ENCODE results near the gene HDAC5.
"Not testable (repeated sequence)": the region's sequence is repeated elsewhere in the genome, so short reads cannot be mapped to it uniquely, and the experiment has no call there.

The HDAC5 gene

GRCh38 chr17:44146375-44147346 is 23.2 kb upstream of the HDAC5 start:
- no peak overlapping the region for H2AFZ ChIP-seq (ENCODE audit: low read length)
- peaks cover 53% of the 10 kb centered on the region for H3K79me2 ChIP-seq (ENCODE audit: insufficient read depth, low read length)
- H3K27me3 ChIP-seq (ENCODE audit: insufficient read depth, low read length, poor library complexity, severe bottlenecking): no peaks in the 10 kb centered on the region
- H3K9ac ChIP-seq (ENCODE audit: low read depth, low read length, poor library complexity, severe bottlenecking): peak overlapping the region; percentile 34
- H3K4me3 ChIP-seq (ENCODE audit: low read length, poor library complexity, severe bottlenecking): no peak overlapping the region
- no peaks in the 10 kb centered on the region for H3F3A ChIP-seq (ENCODE audit: low read depth)
- peaks cover 7% of the 10 kb centered on the region for H4K20me1 ChIP-seq (ENCODE audit: insufficient read depth, low read length, poor library complexity, severe bottlenecking)
- H3K4me1 ChIP-seq (ENCODE audit: insufficient read depth, low read length, poor library complexity, severe bottlenecking): peaks cover 27% of the 10 kb centered on the region
- H3K9me2 ChIP-seq (replicated peaks; ENCODE audit: low read depth, low read length): no peaks in the 10 kb centered on the region
- H3K9me3 ChIP-seq (ENCODE audit: insufficient read depth, low read depth, low read length): no peaks in the 10 kb centered on the region
- TF ChIP-seq CTCF (conservative IDR thresholded peaks at IDR 0.05; ENCODE audit: low read length) (no peak), EZH2phosphoT487 (IDR thresholded peaks at IDR 0.05; ENCODE audit: borderline replicate concordance) (no peak)
- H3K36me3 ChIP-seq (ENCODE audit: insufficient read depth, low read length): peaks cover 14% of the 10 kb centered on the region; the same call in 1 of the 2 replicates
- no peak overlapping the region for H3K4me2 ChIP-seq (ENCODE audit: low read depth, low read length, poor library complexity, severe bottlenecking)

GRCh38 chr17:44144966-44145739 is 21.7 kb upstream of the HDAC5 start:
- peaks cover 39% of the 10 kb centered on the region; the same call in 1 of the 2 replicates for H3K79me2 ChIP-seq (ENCODE audit: insufficient read depth, low read length)
- H3K27me3 ChIP-seq (ENCODE audit: insufficient read depth, low read length, poor library complexity, severe bottlenecking): no peaks in the 10 kb centered on the region
- no peak for TF ChIP-seq CTCF (conservative IDR thresholded peaks at IDR 0.05; ENCODE audit: low read length)
- no peak overlapping the region for H3K9ac ChIP-seq (ENCODE audit: low read depth, low read length, poor library complexity, severe bottlenecking)
- H3K4me1 ChIP-seq (ENCODE audit: insufficient read depth, low read length, poor library complexity, severe bottlenecking): peaks cover 22% of the 10 kb centered on the region
- no peak overlapping the region for H3K4me3 ChIP-seq (ENCODE audit: low read length, poor library complexity, severe bottlenecking)
- no peak overlapping the region for H2AFZ ChIP-seq (ENCODE audit: low read length)
- H3K9me2 ChIP-seq (replicated peaks; ENCODE audit: low read depth, low read length): no peaks in the 10 kb centered on the region
- no peaks in the 10 kb centered on the region for H3F3A ChIP-seq (ENCODE audit: low read depth)
- peaks cover 7% of the 10 kb centered on the region for H4K20me1 ChIP-seq (ENCODE audit: insufficient read depth, low read length, poor library complexity, severe bottlenecking)
- no peak overlapping the region for H3K4me2 ChIP-seq (ENCODE audit: low read depth, low read length, poor library complexity, severe bottlenecking)
- H3K36me3 ChIP-seq (ENCODE audit: insufficient read depth, low read length): peaks cover 14% of the 10 kb centered on the region; the same call in 1 of the 2 replicates
- no peaks in the 10 kb centered on the region for H3K9me3 ChIP-seq (ENCODE audit: insufficient read depth, low read depth, low read length)

- H3K27me3 ChIP-seq (ENCODE audit: insufficient read depth, low read length, poor library complexity, severe bottlenecking); H3K9me3 ChIP-seq (ENCODE audit: insufficient read depth, low read depth, low read length); H3K9ac ChIP-seq (ENCODE audit: low read depth, low read length, poor library complexity, severe bottlenecking); H3K9me2 ChIP-seq (replicated peaks; ENCODE audit: low read depth, low read length); H3K4me3 ChIP-seq (ENCODE audit: low read length, poor library complexity, severe bottlenecking); H2AFZ ChIP-seq (ENCODE audit: low read length); H3F3A ChIP-seq (ENCODE audit: low read depth); H4K20me1 ChIP-seq (ENCODE audit: insufficient read depth, low read length, poor library complexity, severe bottlenecking): not testable (repeated sequence)
- H3K36me3 ChIP-seq (ENCODE audit: insufficient read depth, low read length): peaks cover 14% of the 10 kb centered on the region; the same call in 1 of the 2 replicates
- H3K4me1 ChIP-seq (ENCODE audit: insufficient read depth, low read length, poor library complexity, severe bottlenecking): peaks cover 14% of the 10 kb centered on the region
- H3K4me2 ChIP-seq (ENCODE audit: low read depth, low read length, poor library complexity, severe bottlenecking): peak overlapping the region; percentile 80
- peaks cover 29% of the 10 kb centered on the region; the same call in 1 of the 2 replicates for H3K79me2 ChIP-seq (ENCODE audit: insufficient read depth, low read length)
These were observed 20.5 kb upstream of the HDAC5 start for GRCh38 chr17:44143921-44144320.

Data from Loucy (cell line).